GM12878 (cell line): Measurements from ENCODE around the gene SH3BGRL2. TPM values are rescaled to one million over a fixed set of nuclear protein-coding genes. Genes with fewer than 3 reads are reported as not detected.

Experiments used
- ATAC-seq: fragments of 200-7000 bp; cut with Tn5 transposase; 3 replicates; pipeline ENCODE4 v1.9.1; 2020; ENCODE audit warnings: mild to moderate bottlenecking, moderate library complexity
- BruUV-seq: library from RNA; stranded (reverse); fragments of 400-500 nt; replicated peaks from 2 replicates; lab custom pipeline; 2021; lab: Mats Ljungman, UMichigan
- CTCF ChIA-PET: fragments of 300-600 bp; sonication (Branson Sonifier 250); formaldehyde crosslinking; extraction: SDS; loops from one replicate; lab custom pipeline; 2021; ENCODE audit warnings: inconsistent platforms; lab: Yijun Ruan, JAX
- POLR2A ChIA-PET: fragments of 350-600 bp; formaldehyde crosslinking; extraction: SDS; loops from one replicate; lab custom pipeline; 2021; ENCODE audit warnings: inconsistent platforms; lab: Charles Lee
- RAD21 ChIA-PET: fragments of 300-600 bp; sonication (Branson Sonifier 250); formaldehyde crosslinking; loops from one replicate; lab custom pipeline; 2023; ENCODE audit warnings: antibody characterized with exemption; ENCODE audit not compliant: unreplicated experiment; lab: Charles Lee
- SMC1A ChIA-PET: fragments of 300-600 bp; sonication (Branson Sonifier 250); formaldehyde crosslinking; loops from one replicate; lab custom pipeline; 2023; ENCODE audit not compliant: unreplicated experiment, uncharacterized antibody; lab: Charles Lee
- DNase-seq: peaks from one replicate; pipeline ENCODE4 v3.0.0-alpha.2; 2011; ENCODE audit warnings: low read depth, low spot score
- FAIRE-seq: peaks from 3 replicates; lab custom pipeline; 2011; peaks lifted over from hg19 to GRCh38; lab: Jason Lieb, UNC
- H2AFZ ChIP-seq: 2 replicates; pipeline ENCODE4 v1.6.0; 2011; ENCODE audit warnings: low read depth, low read length, control low read depth; ENCODE audit not compliant: control insufficient read depth
- H3K27ac ChIP-seq: 2 replicates; pipeline ENCODE4 v1.5.1; 2011; ENCODE audit warnings: control low read depth; ENCODE audit not compliant: control insufficient read depth, insufficient read depth
- H3K27me3 ChIP-seq, 2 experiments: replicated peaks in 1 of 2; 2 replicates each; pipeline versions ENCODE4 v1.6.0 to v1.6.1; 2011; ENCODE audit warnings: low read length in 1 of 2; ENCODE audit not compliant: control insufficient read depth in 2 of 2, insufficient read depth in 2 of 2
- H3K36me3 ChIP-seq, 2 experiments: 2 replicates each; pipeline ENCODE4 v1.5.1; 2011; ENCODE audit warnings: low read length in 1 of 2; ENCODE audit not compliant: control insufficient read depth in 2 of 2, insufficient read depth in 2 of 2
- H3K4me1 ChIP-seq: 2 replicates; pipeline ENCODE4 v1.6.1; 2011; ENCODE audit warnings: mild to moderate bottlenecking, low read length, moderate library complexity, mixed read lengths; ENCODE audit not compliant: control insufficient read depth, insufficient read depth
- H3K4me2 ChIP-seq: 2 replicates; pipeline ENCODE4 v1.6.0; 2011; ENCODE audit warnings: control low read depth; ENCODE audit not compliant: control insufficient read depth, insufficient read depth
- H3K4me3 ChIP-seq: fragments of 200-600 bp; sonication (generic); 2 replicates; pipeline ENCODE4 v1.5.1; 2016
- H3K79me2 ChIP-seq: 2 replicates; pipeline ENCODE4 v1.6.0; 2011; ENCODE audit warnings: low read length; ENCODE audit not compliant: control insufficient read depth, insufficient read depth
- H3K9ac ChIP-seq: 2 replicates; pipeline ENCODE4 v1.8.0; 2011; ENCODE audit warnings: low read length, control low read depth, mixed read lengths; ENCODE audit not compliant: control insufficient read depth, insufficient read depth
- H3K9me3 ChIP-seq: replicated peaks from 3 replicates; pipeline ENCODE4 v1.5.1; 2011; ENCODE audit warnings: mild to moderate bottlenecking, low read length; ENCODE audit not compliant: control insufficient read depth, insufficient read depth
- H4K20me1 ChIP-seq: 2 replicates; pipeline ENCODE4 v1.6.0; 2011; ENCODE audit not compliant: control insufficient read depth, insufficient read depth
- ASH2L ChIP-seq: fragments of 300-600, 200-600 bp; sonication (generic); IDR thresholded peaks from 2 replicates; pipeline ENCODE4 v1.6.1; 2017; ENCODE audit warnings: low read depth, mild to moderate bottlenecking, borderline replicate concordance
- BACH1 ChIP-seq: fragments of 450-650 bp; IDR thresholded peaks from 2 replicates; pipeline ENCODE4 v1.6.1; 2017; ENCODE audit warnings: mild to moderate bottlenecking, borderline replicate concordance
- BCL11A ChIP-seq: IDR thresholded peaks from 2 replicates; pipeline ENCODE4 v1.6.1; 2011; ENCODE audit warnings: low read depth, low read length
- EZH2 ChIP-seq: IDR thresholded peaks from 2 replicates; pipeline ENCODE4 v1.6.1; 2012; ENCODE audit warnings: low read depth, mild to moderate bottlenecking, control low read depth, inconsistent platforms, low read length, borderline replicate concordance; ENCODE audit not compliant: control insufficient read depth
- HDGF ChIP-seq: fragments of 450-650 bp; IDR thresholded peaks from 2 replicates; pipeline ENCODE4 v1.6.1; 2016; ENCODE audit warnings: antibody characterized with exemption
- KLF5 ChIP-seq: fragments of 450-650 bp; IDR thresholded peaks from 2 replicates; pipeline ENCODE4 v1.6.1; 2014; ENCODE audit warnings: mild to moderate bottlenecking; ENCODE audit not compliant: partially characterized antibody
- PBX3 ChIP-seq: IDR thresholded peaks from 2 replicates; pipeline ENCODE4 v1.6.1; 2011; ENCODE audit warnings: mild to moderate bottlenecking, low read depth, low read length, moderate library complexity; ENCODE audit not compliant: insufficient replicate concordance
- RELA ChIP-seq: fragments of 450-650 bp; IDR thresholded peaks from 2 replicates; pipeline ENCODE4 v1.8.0; 2014; ENCODE audit warnings: borderline replicate concordance; ENCODE audit not compliant: partially characterized antibody
- WGBS: methylation state at CpG from one replicate; pipeline ENCODE4 v1.1.6; 2016; ENCODE audit warnings: low lambda C conversion rate; ENCODE audit not compliant: insufficient replicate concordance, insufficient coverage; ENCODE audit errors: missing lambda C conversion rate; 5-methylcytosine and 5-hydroxymethylcytosine counted together
- in situ Hi-C: fragments of 300-500 bp; cut with MboI; formaldehyde crosslinking; loops from 9 replicates; pipeline ENCODE4 v1.14.3; 2018; ENCODE audit warnings: mixed read lengths
- intact Hi-C: fragments of 100-400 bp; cut with micrococcal nuclease; formaldehyde crosslinking; loops from one replicate; pipeline ENCODE4 v1.14.2; 2022; ENCODE audit not compliant: unreplicated experiment
- polyA plus RNA-seq, 11 experiments: library from polyadenylated mRNA; depleted of rRNA in 4 of 11; unstranded in 6 of 11; stranded (reverse) in 5 of 11; fragments of >200 nt; fragmentation: Nextera tagmentation in 4 of 11; fragmentation: Illumina TruSeq in 1 of 11; extraction: Ambion mirVana in 4 of 11; extraction: Trizol in 1 of 11; gene quantifications; 1 replicate in 1 of 11; 2 replicates in 10 of 11; pipeline versions ENCODE4 v1.2.1 to v1.2.3, GENCODE V29; 2011 to 2016; ENCODE audit warnings: inconsistent platforms in 2 of 11, missing spikeins in 2 of 11, low read depth in 1 of 11
- total RNA-seq, 4 experiments: library from RNA; depleted of rRNA in 3 of 4; stranded (reverse); fragments of >200 nt in 3 of 4; fragmentation: Illumina TruSeq in 1 of 4; extraction: Trizol in 1 of 4; gene quantifications; 2 replicates each; pipeline versions ENCODE4 v1.2.1 to v1.2.3, GENCODE V29; 2013 to 2021
- TF ChIP-seq, protein P1 (sequence below): fragments of 450-650 bp; IDR thresholded peaks from 2 replicates; pipeline ENCODE4 v1.6.1; 2017; ENCODE audit warnings: mild to moderate bottlenecking, low read depth, inconsistent platforms; ENCODE audit not compliant: poor library complexity, severe bottlenecking
- TF ChIP-seq, protein P2 (sequence below): fragments of 450-650 bp; IDR thresholded peaks from 2 replicates; pipeline ENCODE4 v1.6.1; 2016; ENCODE audit warnings: mild to moderate bottlenecking, moderate library complexity, borderline replicate concordance

SH3BGRL2 gene
- total and polyA plus RNA-seq, 10 of the 15 experiments (the other 5 are each of a cell fraction or from before 2014, with no cell fraction given), result 0.03 to 0.37 (median 0.21) TPM

DNA sequence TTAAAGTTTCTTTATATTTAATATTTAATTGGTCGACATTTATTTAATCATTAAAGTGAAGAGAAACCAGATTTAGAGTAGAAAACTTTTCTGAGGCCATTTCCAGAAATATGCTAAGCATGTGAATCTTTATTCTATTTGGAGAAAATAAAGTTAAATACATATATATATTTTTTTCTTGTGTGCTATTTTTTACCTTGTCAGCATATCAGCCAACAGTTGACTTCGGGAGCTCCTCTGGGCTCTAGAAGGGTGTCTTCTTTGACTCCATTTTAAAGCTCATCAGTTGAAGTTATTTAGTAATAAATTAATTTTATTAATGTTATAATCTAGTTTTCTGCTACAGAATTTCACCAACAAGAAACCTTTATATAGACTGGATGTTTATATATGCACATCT lies 73.1 kb downstream of the SH3BGRL2 start:
- no peak overlapping the region for H3K4me2 ChIP-seq
- CTCF ChIA-PET, result interaction anchor here (1.3 to 2.0 kb wide), 2 partner anchors 10 to 12 kb away, joined by 4 to 7 read pairs; no protein-coding TSS in a partner anchor
- H3K4me1 ChIP-seq, result no peaks in the 10 kb centered on the region
- no peak for DNase-seq
- RAD21 ChIA-PET, result no interaction called here
- POLR2A ChIA-PET, result no interaction called here
- no peak for ATAC-seq
- H3K36me3 ChIP-seq, result no peaks in the 10 kb centered on the region
- H4K20me1 ChIP-seq, result no peaks in the 10 kb centered on the region
- 86% methylated on average over 2 of the region's 2 CpGs for WGBS
- BruUV-seq, result no TSS peak
- H3K9me3 ChIP-seq, result no peaks in the 10 kb centered on the region
- H3K4me3 ChIP-seq, result no peak overlapping the region
- TF ChIP-seq, protein P1, sequence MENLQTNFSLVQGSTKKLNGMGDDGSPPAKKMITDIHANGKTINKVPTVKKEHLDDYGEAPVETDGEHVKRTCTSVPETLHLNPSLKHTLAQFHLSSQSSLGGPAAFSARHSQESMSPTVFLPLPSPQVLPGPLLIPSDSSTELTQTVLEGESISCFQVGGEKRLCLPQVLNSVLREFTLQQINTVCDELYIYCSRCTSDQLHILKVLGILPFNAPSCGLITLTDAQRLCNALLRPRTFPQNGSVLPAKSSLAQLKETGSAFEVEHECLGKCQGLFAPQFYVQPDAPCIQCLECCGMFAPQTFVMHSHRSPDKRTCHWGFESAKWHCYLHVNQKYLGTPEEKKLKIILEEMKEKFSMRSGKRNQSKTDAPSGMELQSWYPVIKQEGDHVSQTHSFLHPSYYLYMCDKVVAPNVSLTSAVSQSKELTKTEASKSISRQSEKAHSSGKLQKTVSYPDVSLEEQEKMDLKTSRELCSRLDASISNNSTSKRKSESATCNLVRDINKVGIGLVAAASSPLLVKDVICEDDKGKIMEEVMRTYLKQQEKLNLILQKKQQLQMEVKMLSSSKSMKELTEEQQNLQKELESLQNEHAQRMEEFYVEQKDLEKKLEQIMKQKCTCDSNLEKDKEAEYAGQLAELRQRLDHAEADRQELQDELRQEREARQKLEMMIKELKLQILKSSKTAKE, result no peak
- no peak for TF ChIP-seq RELA
- TF ChIP-seq, protein P2, sequence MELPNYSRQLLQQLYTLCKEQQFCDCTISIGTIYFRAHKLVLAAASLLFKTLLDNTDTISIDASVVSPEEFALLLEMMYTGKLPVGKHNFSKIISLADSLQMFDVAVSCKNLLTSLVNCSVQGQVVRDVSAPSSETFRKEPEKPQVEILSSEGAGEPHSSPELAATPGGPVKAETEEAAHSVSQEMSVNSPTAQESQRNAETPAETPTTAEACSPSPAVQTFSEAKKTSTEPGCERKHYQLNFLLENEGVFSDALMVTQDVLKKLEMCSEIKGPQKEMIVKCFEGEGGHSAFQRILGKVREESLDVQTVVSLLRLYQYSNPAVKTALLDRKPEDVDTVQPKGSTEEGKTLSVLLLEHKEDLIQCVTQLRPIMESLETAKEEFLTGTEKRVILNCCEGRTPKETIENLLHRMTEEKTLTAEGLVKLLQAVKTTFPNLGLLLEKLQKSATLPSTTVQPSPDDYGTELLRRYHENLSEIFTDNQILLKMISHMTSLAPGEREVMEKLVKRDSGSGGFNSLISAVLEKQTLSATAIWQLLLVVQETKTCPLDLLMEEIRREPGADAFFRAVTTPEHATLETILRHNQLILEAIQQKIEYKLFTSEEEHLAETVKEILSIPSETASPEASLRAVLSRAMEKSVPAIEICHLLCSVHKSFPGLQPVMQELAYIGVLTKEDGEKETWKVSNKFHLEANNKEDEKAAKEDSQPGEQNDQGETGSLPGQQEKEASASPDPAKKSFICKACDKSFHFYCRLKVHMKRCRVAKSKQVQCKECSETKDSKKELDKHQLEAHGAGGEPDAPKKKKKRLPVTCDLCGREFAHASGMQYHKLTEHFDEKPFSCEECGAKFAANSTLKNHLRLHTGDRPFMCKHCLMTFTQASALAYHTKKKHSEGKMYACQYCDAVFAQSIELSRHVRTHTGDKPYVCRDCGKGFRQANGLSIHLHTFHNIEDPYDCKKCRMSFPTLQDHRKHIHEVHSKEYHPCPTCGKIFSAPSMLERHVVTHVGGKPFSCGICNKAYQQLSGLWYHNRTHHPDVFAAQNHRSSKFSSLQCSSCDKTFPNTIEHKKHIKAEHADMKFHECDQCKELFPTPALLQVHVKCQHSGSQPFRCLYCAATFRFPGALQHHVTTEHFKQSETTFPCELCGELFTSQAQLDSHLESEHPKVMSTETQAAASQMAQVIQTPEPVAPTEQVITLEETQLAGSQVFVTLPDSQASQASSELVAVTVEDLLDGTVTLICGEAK, result no peak
- TF ChIP-seq HDGF, result no peak
- TF ChIP-seq BACH1, result no peak
- TF ChIP-seq PBX3, result no peak
- no peak for TF ChIP-seq ASH2L
- TF ChIP-seq BCL11A, result no peak
- no peak for TF ChIP-seq KLF5
- no peak for TF ChIP-seq EZH2
- TF ChIP-seq, all 136 proteins: peak for 0
- in situ Hi-C loops (no loop called here), intact Hi-C loops (no loop called here)
- Histone ChIP-seq H3K27me3 (no peaks in the 10 kb centered on the region; a peak in 1 of 4 replicates), H3K79me2 (no peaks in the 10 kb centered on the region), H2AFZ (no peak overlapping the region), H3K27ac (no peak overlapping the region), H3K9ac (no peak overlapping the region)
- FAIRE-seq, result no peak
- SMC1A ChIA-PET, result interaction anchor here (1.1 kb wide), 1 partner anchor 16 kb away, joined by 3 read pairs; no protein-coding TSS in a partner anchor
